NCI-H1930 (cell line): Measurements from ENCODE around the gene AK5.

Experiments
- DNase-seq, 2 experiments: peaks; one replicate each; lab custom pipeline; 2025; lab: John Stamatoyannopoulos, UW

The AK5 gene

DNA sequence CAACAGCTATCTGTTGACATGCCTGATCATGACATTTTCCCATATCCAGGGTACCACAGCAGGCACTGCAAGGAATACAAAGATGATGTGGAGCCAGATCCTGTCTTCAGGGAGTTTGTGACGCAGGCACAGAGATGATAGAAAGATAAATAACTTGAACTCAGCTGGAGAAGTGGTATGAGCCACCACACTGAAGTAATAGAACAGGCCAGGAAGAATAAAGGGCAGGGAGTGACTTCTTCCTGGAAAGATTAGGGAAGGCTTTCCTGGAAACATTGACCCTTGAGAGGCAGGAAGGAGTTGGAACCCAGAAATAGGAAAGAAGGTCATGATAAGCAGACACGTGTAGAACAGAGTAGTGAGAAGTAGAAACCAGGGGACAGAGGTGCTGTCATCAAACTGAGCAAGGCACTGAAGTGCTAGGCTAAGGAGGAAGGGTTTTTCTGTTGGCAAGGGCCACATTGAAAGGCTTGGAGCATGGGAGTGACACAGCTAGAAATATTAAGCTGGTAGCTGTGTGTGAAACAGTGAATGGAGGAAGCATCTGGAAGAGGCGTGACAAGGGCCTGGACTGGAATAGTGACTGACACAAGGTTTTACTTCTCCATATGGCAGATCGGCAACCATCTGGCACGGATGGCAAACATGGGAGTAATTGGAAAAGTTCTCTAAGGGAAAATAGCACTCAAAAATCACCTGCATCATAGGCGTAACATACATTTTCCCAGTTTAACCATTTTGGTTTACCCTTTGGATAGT, 68.4 kb downstream of the AK5 start:
- no peak for DNase-seq

DNA sequence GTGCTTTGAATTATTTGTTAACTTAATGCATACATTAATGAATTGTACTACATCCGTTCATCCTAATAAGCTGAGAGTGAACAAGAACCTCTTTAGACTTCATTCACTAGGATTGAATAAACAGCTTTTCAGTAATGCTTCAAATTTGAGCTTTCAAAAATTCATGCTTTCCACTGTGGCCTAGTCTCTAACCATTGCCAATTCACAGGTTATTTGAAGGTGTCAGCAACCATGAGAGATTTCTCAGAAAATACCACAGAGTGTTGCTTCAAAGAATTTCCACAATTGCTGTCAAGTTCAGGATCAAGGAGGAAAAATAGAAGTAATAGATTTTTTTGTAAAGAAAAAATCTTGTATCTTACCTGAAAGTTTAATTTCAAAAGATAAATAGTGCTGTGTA, 72.7 kb downstream of the AK5 start:
- DNase-seq: no peak

DNA sequence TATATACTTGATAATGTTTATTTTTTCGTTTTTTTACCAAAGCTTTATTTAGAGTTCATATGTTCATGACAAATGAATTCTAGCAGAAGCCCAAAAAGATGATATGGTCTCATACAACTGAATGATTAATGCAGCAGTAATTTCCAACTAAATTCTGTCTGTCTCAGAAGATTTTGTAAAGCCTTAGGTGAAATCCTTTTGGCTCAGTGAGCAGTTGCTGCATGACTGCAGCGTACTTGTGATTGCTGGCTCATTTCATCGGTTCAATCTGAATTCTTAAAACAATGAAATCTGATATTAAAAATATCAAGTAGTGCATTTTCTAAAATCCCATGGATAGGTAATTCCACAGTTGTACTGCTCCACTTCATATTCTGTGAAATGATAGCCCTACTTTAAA, 73.2 kb downstream of the AK5 start:
- DNase-seq: no peak

DNA sequence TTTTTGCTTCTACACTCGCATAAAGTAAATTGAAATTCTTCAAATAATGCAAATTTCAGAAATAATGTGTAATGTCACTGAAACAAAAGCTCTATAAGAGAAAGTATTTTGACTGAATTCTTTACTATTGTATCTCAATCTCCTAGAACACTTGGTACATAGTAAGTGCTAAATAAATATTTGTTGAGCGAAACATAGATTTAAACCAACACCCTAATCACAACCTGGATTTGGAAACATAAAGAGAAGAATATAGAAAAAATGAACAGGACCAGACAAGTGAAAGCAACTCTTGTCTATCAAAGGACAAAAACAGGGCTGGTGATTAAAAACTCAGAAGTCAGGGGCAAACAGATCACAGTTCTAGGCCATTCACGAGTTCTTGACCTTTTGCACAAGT, 74.3 kb downstream of the AK5 start:
- no peak for DNase-seq

DNA sequence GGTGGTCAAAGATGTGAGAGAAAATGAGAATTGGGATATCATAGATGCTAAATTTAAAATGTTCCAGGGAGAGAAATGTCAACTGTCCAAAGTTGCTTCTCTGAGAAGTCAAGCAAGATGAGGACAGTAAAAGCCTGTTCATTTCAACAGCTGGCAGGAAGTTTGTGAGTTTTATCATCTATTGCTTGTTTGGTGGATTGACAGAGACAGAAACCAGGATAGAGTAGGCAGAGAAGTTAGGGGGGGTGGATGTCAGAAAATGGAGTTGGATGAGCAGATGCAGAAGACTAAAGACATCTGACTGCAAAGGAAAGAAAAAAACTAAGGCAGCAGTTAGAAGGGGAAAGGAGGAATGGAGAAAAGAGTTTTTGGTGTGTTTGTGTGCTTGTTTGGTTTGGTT, 78.4 kb downstream of the AK5 start:
- no peak for DNase-seq

DNA sequence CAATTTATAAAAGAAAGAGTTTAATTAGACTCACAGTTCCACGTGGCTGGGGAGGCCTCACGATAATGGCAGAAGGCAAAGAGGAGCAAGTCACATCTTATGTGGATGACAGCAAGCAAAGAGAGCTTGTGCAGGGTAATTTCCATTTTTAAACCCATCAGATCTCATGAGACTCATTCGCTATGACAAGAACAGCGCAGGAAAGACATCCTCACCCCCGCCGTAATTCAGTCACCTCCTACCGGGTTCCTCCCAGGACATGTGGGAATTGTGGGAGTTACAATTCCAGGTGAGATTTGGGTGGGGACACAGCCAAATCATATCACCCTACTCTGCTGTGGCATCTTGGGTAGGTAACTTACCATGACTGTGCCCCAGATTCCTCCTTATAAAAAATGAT, 79.8 kb downstream of the AK5 start:
- no peak for DNase-seq

DNA sequence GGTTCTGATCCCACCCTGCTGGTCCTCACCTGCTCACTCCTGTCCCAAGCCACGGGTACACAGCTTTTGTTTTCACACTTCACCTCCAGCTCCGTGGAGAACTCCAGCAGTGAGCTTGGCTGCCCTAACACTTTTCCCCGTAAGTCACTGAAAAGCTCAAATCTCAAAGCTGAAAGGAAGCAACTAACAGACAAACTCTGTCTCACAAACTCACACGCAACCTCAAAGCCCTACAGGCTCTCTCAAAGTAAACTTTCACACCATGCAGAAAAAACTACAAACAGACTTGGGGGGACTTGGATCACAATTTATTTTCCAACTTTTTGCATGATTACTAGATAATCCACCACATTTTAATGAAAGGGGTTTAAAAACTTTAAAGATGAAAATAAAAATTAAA, 88.3 kb downstream of the AK5 start:
- no peak for DNase-seq

DNA sequence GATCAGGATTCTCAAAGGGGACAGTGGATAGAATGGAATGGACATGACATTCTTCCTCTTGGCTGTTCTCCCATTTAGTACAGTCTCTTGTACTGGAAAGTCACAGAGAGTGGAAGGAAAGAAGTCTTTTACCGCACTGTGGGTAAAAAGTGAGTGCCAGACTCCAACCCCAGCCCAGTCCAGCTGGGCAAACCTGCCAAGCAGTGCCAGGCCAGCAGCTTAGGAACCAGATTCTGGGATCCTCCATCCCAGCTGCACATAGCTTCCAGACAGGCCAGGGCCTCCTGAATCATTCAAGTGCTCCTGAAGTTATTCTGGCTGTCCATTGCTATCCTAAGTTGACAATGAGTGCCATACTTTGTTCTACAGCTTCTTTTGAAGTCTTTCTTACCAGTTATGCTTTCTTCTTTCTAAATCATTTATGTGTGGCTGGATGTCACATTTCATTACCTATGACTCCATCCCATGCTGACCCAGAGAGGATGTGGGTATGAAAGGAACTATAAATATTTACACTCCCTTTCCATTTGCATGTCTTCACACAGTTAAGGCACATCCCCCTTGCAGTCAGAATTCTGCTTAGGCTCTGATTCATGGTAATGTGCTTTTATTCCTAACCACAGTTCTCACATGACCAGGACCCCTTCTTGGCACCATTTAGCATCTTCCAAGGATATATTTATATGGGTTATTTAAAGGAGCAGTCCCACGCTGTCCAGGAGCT, 88.9 kb downstream of the AK5 start:
- DNase-seq: no peak

DNA sequence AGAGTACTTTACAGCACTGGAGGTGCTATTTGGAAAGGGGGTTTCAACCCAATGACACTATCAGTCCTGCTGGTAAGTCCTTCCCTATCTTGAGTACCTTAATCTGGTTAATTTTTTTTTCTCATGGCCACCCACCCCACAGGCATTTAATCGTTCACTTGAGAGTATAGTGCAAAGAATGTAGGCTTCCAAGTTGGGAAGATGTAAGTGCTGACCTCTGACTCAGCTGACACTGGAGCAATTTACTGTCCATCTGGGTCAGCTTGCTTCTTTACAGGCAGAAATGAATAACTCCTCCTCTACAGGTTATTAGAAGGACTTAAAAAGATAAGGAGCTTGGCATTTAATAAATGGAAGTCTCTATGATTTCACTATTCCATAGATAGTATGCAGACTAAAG, 89.6 kb downstream of the AK5 start:
- DNase-seq: no peak

DNA sequence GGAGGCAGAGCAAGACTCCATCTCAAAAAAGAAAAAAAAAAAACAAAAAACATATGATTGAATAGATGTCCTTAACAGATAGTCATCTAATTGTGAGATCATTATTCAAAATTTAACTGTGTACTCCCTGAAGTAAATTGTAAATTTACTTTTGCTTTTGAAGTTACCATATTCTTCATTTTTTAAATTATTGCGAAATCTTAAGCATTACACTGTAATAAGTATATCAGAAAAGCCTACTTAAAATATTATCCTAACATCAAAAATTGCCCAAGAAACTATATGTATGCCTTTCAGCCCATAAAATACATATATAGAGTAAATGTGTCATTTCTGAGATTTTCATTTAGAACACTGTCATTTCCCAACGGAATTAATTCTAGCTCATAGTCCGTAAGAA, 91.9 kb downstream of the AK5 start:
- DNase-seq: no peak

DNA sequence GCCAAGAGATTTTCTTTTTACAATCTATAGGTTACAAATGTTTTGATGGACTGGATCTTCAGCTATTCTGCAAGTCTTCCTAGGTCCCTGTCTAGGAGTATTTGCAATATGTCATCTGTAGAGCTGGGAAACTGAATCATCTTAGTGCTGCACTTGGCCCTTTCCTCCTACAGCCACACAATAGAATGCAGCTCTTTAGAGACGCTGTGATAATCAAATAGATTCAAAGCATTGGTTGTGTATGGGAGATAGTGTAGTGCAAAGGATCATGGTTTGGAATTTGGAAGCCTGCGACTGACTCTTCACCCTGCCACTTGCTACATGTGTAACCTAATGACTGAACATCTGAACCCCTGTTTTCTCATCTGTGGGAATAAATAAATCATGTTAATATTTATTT, 93.7 kb downstream of the AK5 start:
- DNase-seq: no peak

DNA sequence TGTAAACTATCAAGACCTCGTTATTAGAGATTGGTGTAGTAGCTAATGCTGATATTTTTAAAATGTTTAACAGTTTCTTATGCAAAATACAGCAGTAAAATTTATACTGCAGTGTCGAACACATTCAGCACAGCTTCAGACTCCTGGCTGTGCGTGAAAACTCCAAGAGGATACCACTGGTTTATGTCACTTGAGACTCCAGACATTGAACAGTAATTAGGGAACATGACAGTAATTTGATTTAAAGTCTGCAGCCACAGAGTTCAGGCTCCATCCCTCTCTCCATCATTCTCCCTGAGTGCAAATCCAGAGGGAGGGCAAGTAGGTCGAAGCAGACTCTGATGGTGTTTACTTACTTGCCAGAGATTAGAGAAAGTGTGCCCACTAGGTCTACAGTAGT, 94.2 kb downstream of the AK5 start:
- DNase-seq: no peak

DNA sequence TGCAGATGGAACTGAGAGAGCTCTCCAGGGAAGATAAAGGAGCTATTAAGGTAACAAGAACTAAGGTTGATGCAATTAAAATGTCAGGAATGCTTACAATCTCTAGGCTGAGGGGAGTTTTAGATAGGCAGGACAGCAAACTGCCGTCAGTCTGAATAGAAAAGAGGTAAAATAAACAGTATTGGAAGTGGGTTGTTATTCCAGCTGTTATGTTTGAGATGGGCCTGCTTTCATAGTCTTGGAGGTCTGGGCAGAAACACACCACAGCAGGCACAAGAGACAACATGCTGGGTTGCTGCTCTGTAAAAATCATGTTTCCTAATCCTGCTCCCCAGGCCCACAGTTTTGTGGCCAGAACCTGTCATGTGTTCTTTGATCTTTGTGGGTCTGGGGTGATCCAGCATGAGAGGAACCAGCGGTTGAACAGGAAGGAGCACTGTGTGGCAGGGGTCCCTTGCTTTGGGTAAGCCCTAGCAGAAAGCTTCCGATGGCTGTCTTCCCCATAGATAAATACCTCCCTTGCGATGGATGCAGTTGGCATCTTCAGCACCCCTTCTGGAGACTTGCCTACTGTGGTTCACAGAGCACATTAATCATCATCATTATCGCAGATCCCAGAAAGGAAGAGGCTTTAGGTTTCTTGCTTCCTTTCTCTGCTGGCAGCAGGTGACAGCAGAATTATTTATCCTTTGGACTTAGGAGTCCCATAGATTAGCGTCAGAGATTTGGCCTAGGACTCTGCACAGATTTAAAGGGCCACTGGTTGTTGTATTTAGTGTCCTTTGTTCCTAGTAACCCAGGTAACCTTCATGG, 97.1 kb downstream of the AK5 start:
- no peak for DNase-seq

DNA sequence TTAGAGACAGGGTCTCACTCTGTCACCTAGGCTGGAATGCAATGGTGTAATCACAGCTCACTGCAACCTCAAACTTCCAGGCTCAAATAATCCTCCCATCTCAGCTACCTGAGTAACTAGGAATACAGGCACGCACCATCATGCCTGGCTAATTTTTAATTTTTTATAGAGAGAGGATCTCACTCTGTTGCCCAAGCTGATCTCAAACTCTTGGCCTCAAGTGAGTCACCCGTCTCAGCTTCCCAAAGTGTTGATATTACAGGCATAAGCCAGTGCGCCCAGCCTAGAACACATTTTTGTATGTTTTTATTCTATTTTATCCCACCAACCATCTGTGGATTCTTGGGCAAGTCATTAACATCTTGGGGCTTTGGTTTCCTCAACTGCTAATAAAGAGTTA, 100.5 kb downstream of the AK5 start:
- DNase-seq: no peak

DNA sequence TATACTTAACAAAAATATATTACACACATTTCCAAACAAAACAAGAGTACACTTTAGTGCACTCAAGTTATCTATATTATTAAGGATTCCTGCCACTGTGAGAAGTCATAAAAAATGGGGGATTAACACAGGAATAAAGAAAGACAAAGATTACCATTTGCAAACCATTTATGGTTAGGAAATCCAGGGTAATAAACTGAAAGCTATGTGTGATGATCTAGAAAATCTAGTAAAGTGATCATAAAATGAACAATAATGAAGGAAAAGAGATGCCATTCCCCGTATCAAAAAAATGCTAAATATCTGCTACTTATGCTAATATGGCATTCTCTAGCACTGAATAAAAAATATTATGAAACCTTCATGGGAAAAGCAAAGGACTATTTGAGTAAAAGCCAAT, 101.4 kb downstream of the AK5 start:
- DNase-seq: no peak

DNA sequence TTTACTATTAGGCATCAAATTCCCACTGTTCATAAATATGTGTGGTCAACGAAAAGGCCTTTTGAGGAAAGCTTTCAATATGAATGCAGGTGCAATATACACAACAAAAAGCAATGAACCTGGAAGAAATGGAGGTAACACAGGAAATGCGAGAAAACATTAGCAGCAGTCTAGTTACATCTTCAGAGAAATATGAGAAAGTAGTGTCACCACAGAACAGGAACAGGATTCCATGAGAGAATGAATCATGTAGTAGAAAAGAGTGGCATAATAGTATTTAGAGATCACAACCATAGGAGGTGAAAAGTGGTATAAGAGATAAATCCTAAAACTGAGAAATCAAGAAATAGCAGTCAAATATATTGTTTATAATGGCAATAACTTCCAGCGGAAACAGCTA, 103.7 kb downstream of the AK5 start:
- DNase-seq: no peak

DNA sequence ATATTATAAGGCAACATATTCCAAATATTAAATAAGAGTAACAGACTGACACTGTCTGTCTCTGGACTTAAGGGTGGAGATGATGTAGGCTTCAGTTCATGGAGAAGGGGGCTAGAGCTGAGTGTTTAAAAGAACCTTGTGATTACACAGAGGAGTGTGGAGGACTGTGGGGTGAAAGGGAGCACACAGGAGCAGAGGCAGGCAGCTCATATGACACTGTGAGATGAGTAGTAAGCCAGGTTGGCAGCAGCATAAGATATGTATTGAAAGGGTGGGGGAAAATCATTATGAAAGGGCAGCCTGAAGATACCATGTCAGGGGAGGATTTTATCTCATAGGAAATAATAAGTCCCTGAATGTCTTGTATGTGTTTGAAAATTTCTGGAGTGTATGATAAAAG, 104.5 kb downstream of the AK5 start:
- no peak for DNase-seq

DNA sequence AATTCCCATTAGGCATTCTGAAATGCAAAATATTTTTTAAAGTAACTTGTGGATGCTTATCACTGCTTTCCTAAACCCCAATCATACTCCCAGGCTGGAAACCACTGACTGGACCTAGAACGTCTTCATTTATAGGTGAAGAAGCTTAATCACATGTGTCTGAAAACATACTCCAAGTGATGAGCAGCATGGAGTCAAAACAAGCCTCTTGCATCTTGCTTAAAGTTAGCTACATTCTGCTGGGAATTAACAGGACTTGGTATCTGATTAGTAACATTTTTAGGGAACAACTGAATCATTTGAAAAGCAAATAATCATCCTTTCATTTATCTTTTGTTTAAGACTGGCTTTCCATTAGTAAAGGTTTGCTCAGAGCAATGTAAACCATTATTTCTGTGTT, 105.7 kb downstream of the AK5 start:
- peak in 1 of 2 experiments; percentile 35 for DNase-seq

DNA sequence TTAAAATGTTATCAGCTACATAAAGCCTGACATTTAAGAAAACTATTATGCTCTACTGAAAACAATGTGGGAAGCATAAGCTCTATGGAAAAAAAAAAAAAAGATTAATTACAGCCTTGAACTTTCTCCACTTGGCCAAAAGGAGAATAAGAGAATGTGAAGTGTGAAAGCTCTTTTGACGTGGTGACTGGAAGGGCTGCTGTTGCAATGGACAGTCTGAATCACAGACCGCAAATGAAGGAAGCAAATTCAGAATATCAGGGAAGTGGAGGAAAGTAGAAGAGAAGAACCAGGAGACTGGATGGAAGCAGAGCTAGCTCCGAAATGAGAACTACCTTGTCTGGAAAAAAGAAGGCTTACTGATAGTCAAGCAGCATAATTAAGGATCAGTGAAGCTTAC, 106.8 kb downstream of the AK5 start:
- DNase-seq: no peak

DNA sequence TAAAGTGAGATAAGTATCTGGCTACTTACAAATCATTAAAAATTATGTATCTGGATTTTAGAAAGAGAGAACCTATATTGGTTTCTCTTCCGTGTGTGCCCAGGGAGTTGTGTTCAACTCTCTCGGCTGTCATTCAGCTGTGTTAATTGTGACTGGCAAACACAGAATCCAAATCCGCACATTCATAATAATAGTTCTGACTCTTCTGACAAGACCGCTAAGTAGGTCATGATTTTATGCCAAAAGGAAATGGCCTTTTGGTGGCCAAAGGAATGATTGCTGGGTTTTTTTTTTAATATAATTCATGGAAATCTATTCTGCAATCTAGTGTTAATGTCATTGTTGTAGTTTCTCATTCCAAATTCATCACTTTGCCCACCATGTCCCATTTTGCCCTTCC, 110.7 kb downstream of the AK5 start:
- no peak for DNase-seq

DNA sequence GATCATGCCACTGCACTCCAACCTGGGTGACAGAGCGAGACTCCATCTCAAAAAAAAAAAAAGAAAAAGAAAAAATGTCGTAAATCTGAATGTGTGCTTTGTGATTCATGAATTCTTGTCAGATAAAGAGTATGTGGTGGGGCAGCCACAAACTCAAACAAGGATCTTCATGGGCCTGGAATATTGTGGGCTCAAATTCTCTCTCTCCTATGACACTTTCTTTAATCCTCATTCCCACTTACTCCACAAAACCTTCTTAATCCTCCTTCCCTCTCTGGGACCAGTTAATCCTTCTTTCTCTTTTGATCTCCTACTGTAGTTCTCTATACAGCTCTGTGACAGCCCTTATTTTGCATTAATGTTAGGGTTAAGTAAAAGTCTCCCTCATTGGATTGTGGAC, 112.3 kb downstream of the AK5 start:
- no peak for DNase-seq

DNA sequence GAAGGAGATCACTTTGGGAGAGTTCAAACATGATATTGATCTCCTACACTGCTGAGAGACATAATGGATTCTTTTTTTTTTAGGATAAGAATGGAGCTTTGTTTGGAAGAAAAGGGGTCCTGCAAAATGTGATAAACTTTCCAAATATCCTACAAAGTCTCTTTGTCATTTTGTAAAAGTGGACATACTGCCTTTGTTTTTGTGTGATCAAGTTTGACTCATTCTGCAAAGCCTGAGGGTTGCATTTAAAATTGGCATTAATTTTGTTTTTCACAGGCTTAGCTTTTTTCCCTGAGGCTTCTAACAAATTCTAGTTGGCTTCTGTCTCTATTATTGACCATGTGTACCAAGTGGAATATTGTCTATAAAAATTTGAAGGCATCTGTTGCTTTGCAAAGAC, 113.2 kb downstream of the AK5 start:
- no peak for DNase-seq

DNA sequence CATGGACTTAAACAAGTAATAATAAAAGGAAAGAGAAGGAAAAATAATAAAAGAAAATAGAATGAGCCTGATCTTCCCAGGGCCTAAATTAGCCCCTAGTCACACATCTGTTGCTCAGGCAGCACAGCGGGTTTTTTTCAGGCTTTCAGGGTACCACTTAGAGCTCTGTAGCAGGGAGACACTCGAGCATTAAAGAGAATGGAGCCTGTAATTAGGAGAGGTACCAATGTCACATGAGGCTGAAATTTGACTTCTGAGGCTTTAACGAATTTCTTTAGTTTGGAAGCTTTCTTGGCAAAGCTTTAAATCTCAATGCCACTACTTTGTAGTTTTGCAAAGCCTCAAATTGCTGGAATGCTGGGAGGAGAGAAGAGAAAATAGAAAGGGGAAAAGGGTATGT, 116.3 kb downstream of the AK5 start:
- no peak for DNase-seq
